Measurements from ENCODE around the gene DDN.

DNA sequence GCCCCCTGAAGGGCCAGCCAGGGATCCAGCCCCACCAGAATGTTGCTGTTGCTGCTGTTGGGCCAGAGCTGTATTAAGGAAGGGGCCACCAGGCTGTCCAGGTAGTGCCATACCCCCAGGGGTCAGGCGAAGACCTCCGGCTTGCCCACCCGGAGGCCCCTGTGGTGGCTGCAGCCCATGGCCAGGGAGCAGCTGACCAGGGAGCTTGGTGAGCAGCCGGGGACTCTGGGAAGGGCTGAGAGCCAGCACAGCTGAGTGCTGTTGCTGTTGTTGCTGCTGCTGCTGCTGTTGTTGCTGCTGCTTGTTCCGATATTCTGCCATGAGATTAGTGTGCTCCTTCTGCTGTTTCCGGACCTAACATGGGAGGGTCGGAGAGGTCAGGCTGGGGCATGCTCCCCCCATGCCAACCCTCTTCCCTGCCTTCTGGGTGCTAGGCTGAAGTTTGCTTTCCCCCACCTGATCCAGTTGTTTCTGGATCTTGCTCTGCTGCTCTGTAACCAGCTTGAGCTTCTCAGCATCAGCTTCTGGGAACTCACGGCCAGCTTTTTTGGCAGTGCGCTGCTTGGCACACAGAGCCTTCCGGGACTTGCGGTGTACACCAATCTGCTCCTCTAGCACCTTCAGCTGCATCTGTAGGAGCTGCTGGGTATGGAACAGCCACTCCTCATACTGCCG, 34.6 kb upstream of the DDN start:
- TF ChIP-seq, protein P1, sequence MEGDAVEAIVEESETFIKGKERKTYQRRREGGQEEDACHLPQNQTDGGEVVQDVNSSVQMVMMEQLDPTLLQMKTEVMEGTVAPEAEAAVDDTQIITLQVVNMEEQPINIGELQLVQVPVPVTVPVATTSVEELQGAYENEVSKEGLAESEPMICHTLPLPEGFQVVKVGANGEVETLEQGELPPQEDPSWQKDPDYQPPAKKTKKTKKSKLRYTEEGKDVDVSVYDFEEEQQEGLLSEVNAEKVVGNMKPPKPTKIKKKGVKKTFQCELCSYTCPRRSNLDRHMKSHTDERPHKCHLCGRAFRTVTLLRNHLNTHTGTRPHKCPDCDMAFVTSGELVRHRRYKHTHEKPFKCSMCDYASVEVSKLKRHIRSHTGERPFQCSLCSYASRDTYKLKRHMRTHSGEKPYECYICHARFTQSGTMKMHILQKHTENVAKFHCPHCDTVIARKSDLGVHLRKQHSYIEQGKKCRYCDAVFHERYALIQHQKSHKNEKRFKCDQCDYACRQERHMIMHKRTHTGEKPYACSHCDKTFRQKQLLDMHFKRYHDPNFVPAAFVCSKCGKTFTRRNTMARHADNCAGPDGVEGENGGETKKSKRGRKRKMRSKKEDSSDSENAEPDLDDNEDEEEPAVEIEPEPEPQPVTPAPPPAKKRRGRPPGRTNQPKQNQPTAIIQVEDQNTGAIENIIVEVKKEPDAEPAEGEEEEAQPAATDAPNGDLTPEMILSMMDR (conservative IDR thresholded peaks at IDR 0.05; ENCODE audit: low read depth, low read length) = no peak
- TF ChIP-seq EZH2 (IDR thresholded peaks at IDR 0.05; ENCODE audit: low read length, unreplicated experiment) = no peak

Measured in PC-3 (cell line).